ENCODE results near the gene TXNIP.
A peak's percentile ranks its signal among the peaks of the same experiment; 100 is the strongest.

DNA sequence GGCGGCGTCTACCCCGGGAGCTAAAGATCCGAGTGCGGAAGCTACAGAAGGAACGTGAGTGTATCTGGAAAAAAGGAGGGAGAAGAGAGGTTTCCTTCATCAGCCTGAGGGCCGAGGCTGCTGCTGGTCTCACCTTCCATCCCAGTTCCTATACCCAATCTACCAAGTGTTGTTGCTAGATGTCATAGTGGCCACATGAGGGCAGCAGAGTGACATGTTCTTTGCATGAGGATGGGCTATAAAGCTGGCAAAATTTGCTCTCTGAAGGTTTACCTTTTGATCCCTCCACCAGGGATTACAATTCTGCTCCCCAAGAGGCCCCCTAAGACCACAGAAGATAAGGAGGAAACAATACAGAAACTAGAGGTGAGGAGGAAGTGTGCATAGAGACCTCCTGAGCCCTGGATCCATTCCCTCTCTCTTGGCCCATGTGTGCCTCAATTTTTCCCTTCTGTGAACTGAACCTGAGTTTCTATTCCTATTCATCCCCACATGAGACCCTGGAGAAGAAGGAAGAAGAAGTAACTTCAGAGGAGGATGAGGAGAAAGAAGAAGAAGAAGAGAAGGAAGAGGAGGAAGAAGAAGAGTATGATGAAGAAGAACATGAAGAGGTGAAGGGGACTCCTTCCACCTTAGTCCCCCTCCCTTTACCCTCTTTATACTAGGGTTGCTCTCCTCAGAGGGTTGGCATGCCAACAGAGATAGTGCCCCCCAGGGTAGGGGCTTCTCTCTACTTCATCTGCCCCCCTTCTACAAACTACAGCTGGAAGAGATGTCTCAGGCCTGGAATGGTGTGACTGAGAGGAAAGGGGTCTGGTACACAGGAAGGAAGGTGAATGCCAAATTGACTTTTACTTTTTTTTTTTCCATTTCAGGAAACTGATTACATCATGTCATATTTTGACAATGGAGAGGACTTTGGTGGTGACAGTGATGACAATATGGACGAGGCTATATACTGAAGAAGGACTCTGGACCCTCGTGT is 18.6 kb downstream of the TXNIP start:
- TF ChIP-seq, protein P1, sequence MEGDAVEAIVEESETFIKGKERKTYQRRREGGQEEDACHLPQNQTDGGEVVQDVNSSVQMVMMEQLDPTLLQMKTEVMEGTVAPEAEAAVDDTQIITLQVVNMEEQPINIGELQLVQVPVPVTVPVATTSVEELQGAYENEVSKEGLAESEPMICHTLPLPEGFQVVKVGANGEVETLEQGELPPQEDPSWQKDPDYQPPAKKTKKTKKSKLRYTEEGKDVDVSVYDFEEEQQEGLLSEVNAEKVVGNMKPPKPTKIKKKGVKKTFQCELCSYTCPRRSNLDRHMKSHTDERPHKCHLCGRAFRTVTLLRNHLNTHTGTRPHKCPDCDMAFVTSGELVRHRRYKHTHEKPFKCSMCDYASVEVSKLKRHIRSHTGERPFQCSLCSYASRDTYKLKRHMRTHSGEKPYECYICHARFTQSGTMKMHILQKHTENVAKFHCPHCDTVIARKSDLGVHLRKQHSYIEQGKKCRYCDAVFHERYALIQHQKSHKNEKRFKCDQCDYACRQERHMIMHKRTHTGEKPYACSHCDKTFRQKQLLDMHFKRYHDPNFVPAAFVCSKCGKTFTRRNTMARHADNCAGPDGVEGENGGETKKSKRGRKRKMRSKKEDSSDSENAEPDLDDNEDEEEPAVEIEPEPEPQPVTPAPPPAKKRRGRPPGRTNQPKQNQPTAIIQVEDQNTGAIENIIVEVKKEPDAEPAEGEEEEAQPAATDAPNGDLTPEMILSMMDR (IDR thresholded peaks at IDR 0.05): peak in 3 of 4 experiments; percentile 83 to 92 (median 86)
- peak in 3 of 4 donors; percentile 51 to 57 (median 55) for TF ChIP-seq POLR2AphosphoS5 (IDR thresholded peaks at IDR 0.05)
- no peak for TF ChIP-seq POLR2A (IDR thresholded peaks at IDR 0.05)
